Measurements from ENCODE around the gene TPPP3.
A peak's percentile ranks its signal among the peaks of the same experiment; 100 is the strongest.
"Not testable (repeated sequence)": the region's sequence is repeated elsewhere in the genome, so short reads cannot be mapped to it uniquely, and the experiment has no call there.

The TPPP3 gene

GRCh38 chr16:67415872-67416793, 22.8 kb upstream of the TPPP3 start, which contains the start of gene ZDHHC1:
Gene ZDHHC1, minus strand, starts transcription at chr16:67416477. Its CDS starts 8,702 bp downstream, at chr16:67407775.
- Histone ChIP-seq H3K9me3 (ENCODE audit: insufficient read depth, low read depth, low read length) (no peaks in the 10 kb centered on the region), H4K91ac (ENCODE audit: low read depth, low read length) (peak within 1 kb of the TSS; percentile 94), H3K27ac (ENCODE audit: low read depth, low read length) (peak within 1 kb of the TSS; percentile 10), H3K4me2 (ENCODE audit: low read length) (peak within 1 kb of the TSS; percentile 71), H4K8ac (ENCODE audit: low read depth, low read length) (peak within 1 kb of the TSS; percentile 98), H2AK5ac (ENCODE audit: low read length) (no peak within 1 kb of the TSS), H3K4ac (ENCODE audit: low read depth, low read length) (peak within 1 kb of the TSS; percentile 47), H3K79me2 (ENCODE audit: control insufficient read depth, insufficient read depth, low read length, poor library complexity) (peaks cover 4% of the 10 kb centered on the region), H4K12ac (ENCODE audit: low read depth, low read length) (peak within 1 kb of the TSS; percentile 95), H2AFZ (ENCODE audit: insufficient read depth, low read length, poor library complexity) (peak within 1 kb of the TSS; percentile 100), H3K4me1 (ENCODE audit: control insufficient read depth in 1 of 2, insufficient read depth in 2 of 2, low read length in 2 of 2) (peaks cover 10 to 12% of the 10 kb centered on the region in 2 experiments), H2BK5ac (ENCODE audit: low read depth, low read length, poor library complexity) (peak within 1 kb of the TSS; percentile 54), H3K4me3 (ENCODE audit: low read depth, low read length) (peak within 1 kb of the TSS; percentile 69), H3K27me3 (ENCODE audit: insufficient read depth, low read length) (no peaks in the 10 kb centered on the region), H3K18ac (ENCODE audit: low read length) (peak within 1 kb of the TSS; percentile 94), H3K23ac (ENCODE audit: low read length) (no peak within 1 kb of the TSS), H3K9ac (ENCODE audit: low read length) (peak within 1 kb of the TSS; percentile 64), H2BK12ac (ENCODE audit: low read length) (peak within 1 kb of the TSS; percentile 93), H3K36me3 (ENCODE audit: control insufficient read depth in 1 of 2, insufficient read depth in 2 of 2, low read length in 2 of 2) (no peaks in the 10 kb centered on the region), H3K79me1 (ENCODE audit: low read length) (peaks cover 12% of the 10 kb centered on the region), H2BK120ac (ENCODE audit: insufficient read depth, low read length, poor library complexity) (peak within 1 kb of the TSS; percentile 97), H3K14ac (ENCODE audit: low read length) (peak within 1 kb of the TSS; percentile 95)
- DNase-seq: peak in 1 of 2 donors; percentile 39
- no CpG with 5 or more reads among the region's 73 CpGs for WGBS (ENCODE audit: extremely low coverage, insufficient coverage, insufficient read length)

GRCh38 chr16:67415421-67415820, 22.1 kb upstream of the TPPP3 start:
- Histone ChIP-seq H3K4me1 (ENCODE audit: control insufficient read depth in 1 of 2, insufficient read depth in 2 of 2, low read length in 2 of 2) (peaks cover 10 to 12% of the 10 kb centered on the region in 2 experiments), H3K4me2 (ENCODE audit: low read length) (peak overlapping the region; percentile 71), H3K79me1 (ENCODE audit: low read length) (peaks cover 12% of the 10 kb centered on the region), H4K8ac (ENCODE audit: low read depth, low read length) (peak overlapping the region; percentile 98), H4K91ac (ENCODE audit: low read depth, low read length) (peak overlapping the region; percentile 94), H2BK120ac (ENCODE audit: insufficient read depth, low read length, poor library complexity) (peak overlapping the region; percentile 24)
- not testable (repeated sequence) for H4K12ac ChIP-seq (ENCODE audit: low read depth, low read length); H3K79me2 ChIP-seq (ENCODE audit: control insufficient read depth, insufficient read depth, low read length, poor library complexity); H2AK5ac ChIP-seq (ENCODE audit: low read length); H2AFZ ChIP-seq (ENCODE audit: insufficient read depth, low read length, poor library complexity); H3K27me3 ChIP-seq (ENCODE audit: insufficient read depth, low read length); H3K36me3 ChIP-seq (ENCODE audit: control insufficient read depth in 1 of 2, insufficient read depth in 2 of 2, low read length in 2 of 2); H3K27ac ChIP-seq (ENCODE audit: low read depth, low read length); H3K4me3 ChIP-seq (ENCODE audit: low read depth, low read length); H3K9me3 ChIP-seq (ENCODE audit: insufficient read depth, low read depth, low read length); H2BK12ac ChIP-seq (ENCODE audit: low read length); DNase-seq; H2BK5ac ChIP-seq (ENCODE audit: low read depth, low read length, poor library complexity); H3K9ac ChIP-seq (ENCODE audit: low read length); H3K4ac ChIP-seq (ENCODE audit: low read depth, low read length); H3K18ac ChIP-seq (ENCODE audit: low read length); H3K23ac ChIP-seq (ENCODE audit: low read length); H3K14ac ChIP-seq (ENCODE audit: low read length)
- WGBS (ENCODE audit: extremely low coverage, insufficient coverage, insufficient read length): no CpG with 5 or more reads among the region's 19 CpGs

- no peak overlapping the region for H2BK5ac ChIP-seq (ENCODE audit: low read depth, low read length, poor library complexity)
- no peak overlapping the region for H3K4me2 ChIP-seq (ENCODE audit: low read length)
- H4K8ac ChIP-seq (ENCODE audit: low read depth, low read length): no peak overlapping the region
- H3K23ac ChIP-seq (ENCODE audit: low read length): no peak overlapping the region
- H2AK5ac ChIP-seq (ENCODE audit: low read length): no peak overlapping the region
- no peak overlapping the region for H3K14ac ChIP-seq (ENCODE audit: low read length)
- no peak overlapping the region for H3K18ac ChIP-seq (ENCODE audit: low read length)
- H3K27me3 ChIP-seq (ENCODE audit: insufficient read depth, low read length): no peaks in the 10 kb centered on the region
- peaks cover 10% of the 10 kb centered on the region in 2 experiments for H3K4me1 ChIP-seq (ENCODE audit: control insufficient read depth in 1 of 2, insufficient read depth in 2 of 2, low read length in 2 of 2)
- no peak for DNase-seq
- H3K9ac ChIP-seq (ENCODE audit: low read length): no peak overlapping the region
- no CpG with 5 or more reads among the region's 6 CpGs for WGBS (ENCODE audit: extremely low coverage, insufficient coverage, insufficient read length)
- H3K4ac ChIP-seq (ENCODE audit: low read depth, low read length): no peak overlapping the region
- H4K91ac ChIP-seq (ENCODE audit: low read depth, low read length): no peak overlapping the region
- H3K4me3 ChIP-seq (ENCODE audit: low read depth, low read length): no peak overlapping the region
- H3K79me1 ChIP-seq (ENCODE audit: low read length): peaks cover 14% of the 10 kb centered on the region
- H4K12ac ChIP-seq (ENCODE audit: low read depth, low read length): no peak overlapping the region
- no peaks in the 10 kb centered on the region for H3K36me3 ChIP-seq (ENCODE audit: control insufficient read depth in 1 of 2, insufficient read depth in 2 of 2, low read length in 2 of 2)
- H2AFZ ChIP-seq (ENCODE audit: insufficient read depth, low read length, poor library complexity): no peak overlapping the region
- H3K9me3 ChIP-seq (ENCODE audit: insufficient read depth, low read depth, low read length): no peaks in the 10 kb centered on the region
- H3K27ac ChIP-seq (ENCODE audit: low read depth, low read length): no peak overlapping the region
- no peak overlapping the region for H2BK12ac ChIP-seq (ENCODE audit: low read length)
- H3K79me2 ChIP-seq (ENCODE audit: control insufficient read depth, insufficient read depth, low read length, poor library complexity): peaks cover 4% of the 10 kb centered on the region
- H2BK120ac ChIP-seq (ENCODE audit: insufficient read depth, low read length, poor library complexity): no peak overlapping the region
Measured at GRCh38 chr16:67413978-67414911, 20.9 kb upstream of the TPPP3 start.

GRCh38 chr16:67412294-67412693, 19.0 kb upstream of the TPPP3 start:
- H2AFZ ChIP-seq (ENCODE audit: insufficient read depth, low read length, poor library complexity): no peak overlapping the region
- no peak overlapping the region for H3K23ac ChIP-seq (ENCODE audit: low read length)
- no peaks in the 10 kb centered on the region for H3K36me3 ChIP-seq (ENCODE audit: control insufficient read depth in 1 of 2, insufficient read depth in 2 of 2, low read length in 2 of 2)
- H3K9ac ChIP-seq (ENCODE audit: low read length): no peak overlapping the region
- no CpG with 5 or more reads among the region's 2 CpGs for WGBS (ENCODE audit: extremely low coverage, insufficient coverage, insufficient read length)
- H3K4ac ChIP-seq (ENCODE audit: low read depth, low read length): no peak overlapping the region
- H2AK5ac ChIP-seq (ENCODE audit: low read length): no peak overlapping the region
- no peaks in the 10 kb centered on the region for H3K27me3 ChIP-seq (ENCODE audit: insufficient read depth, low read length)
- peaks cover 4% of the 10 kb centered on the region for H3K79me2 ChIP-seq (ENCODE audit: control insufficient read depth, insufficient read depth, low read length, poor library complexity)
- no peak overlapping the region for H3K4me3 ChIP-seq (ENCODE audit: low read depth, low read length)
- no peak overlapping the region for H2BK5ac ChIP-seq (ENCODE audit: low read depth, low read length, poor library complexity)
- H2BK120ac ChIP-seq (ENCODE audit: insufficient read depth, low read length, poor library complexity): no peak overlapping the region
- H3K14ac ChIP-seq (ENCODE audit: low read length): no peak overlapping the region
- peak overlapping the region; percentile 26 for H2BK12ac ChIP-seq (ENCODE audit: low read length)
- H3K18ac ChIP-seq (ENCODE audit: low read length): no peak overlapping the region
- H3K9me3 ChIP-seq (ENCODE audit: insufficient read depth, low read depth, low read length): no peaks in the 10 kb centered on the region
- H4K8ac ChIP-seq (ENCODE audit: low read depth, low read length): no peak overlapping the region
- H3K79me1 ChIP-seq (ENCODE audit: low read length): peaks cover 14% of the 10 kb centered on the region
- H3K4me1 ChIP-seq (ENCODE audit: control insufficient read depth in 1 of 2, insufficient read depth in 2 of 2, low read length in 2 of 2): peaks cover 10% of the 10 kb centered on the region in 2 experiments
- no peak overlapping the region for H4K12ac ChIP-seq (ENCODE audit: low read depth, low read length)
- H4K91ac ChIP-seq (ENCODE audit: low read depth, low read length): no peak overlapping the region
- no peak overlapping the region for H3K4me2 ChIP-seq (ENCODE audit: low read length)
- DNase-seq: no peak
- H3K27ac ChIP-seq (ENCODE audit: low read depth, low read length): no peak overlapping the region

Data from trophoblast cell (in vitro differentiated cells and primary cell).